Vagina (tissue), 2 donors: ENCODE data around the gene PNLIPRP3. TPM values are rescaled to one million over a fixed set of nuclear protein-coding genes. Genes with fewer than 3 reads are reported as not detected.

Experiments used
- DNase-seq, 2 donors: peaks; one replicate each; pipeline ENCODE4 v3.0.0-alpha.2; 2017; ENCODE audit errors: extremely low spot score in 2 of 2
- H3K27ac ChIP-seq: fragments of 200-600 bp; sonication (generic); one replicate; pipeline ENCODE4 v1.5.1; 2019
- H3K27me3 ChIP-seq: fragments of 200-600 bp; sonication (generic); one replicate; pipeline ENCODE4 v1.5.1; 2019
- H3K36me3 ChIP-seq, 2 donors: fragments of 200-600 bp; sonication (generic); one replicate each; pipeline ENCODE4 v1.5.1; 2017 to 2019
- H3K4me1 ChIP-seq: fragments of 200-600 bp; sonication (generic); one replicate; pipeline ENCODE4 v1.5.1; 2019
- H3K4me3 ChIP-seq, 2 donors: fragments of 200-600 bp; sonication (generic); 1 replicate in 1 of 2; 2 replicates in 1 of 2; pipeline ENCODE4 v1.5.1; 2016 to 2019
- H3K9me3 ChIP-seq: fragments of 200-600 bp; sonication (generic); one replicate; pipeline ENCODE4 v1.5.1; 2019
- CTCF ChIP-seq, 3 experiments: fragments of 450-650 bp in 2 of 3; fragments of 200-600 bp in 1 of 3; sonication (generic) in 1 of 3; IDR thresholded peaks; one replicate each; pipeline ENCODE4 v1.5.1; 2017 to 2019; ENCODE audit warnings: antibody characterized with exemption in 3 of 3, mild to moderate bottlenecking in 2 of 3, moderate library complexity in 2 of 3
- POLR2A ChIP-seq, 2 donors: fragments of 450-650 bp; IDR thresholded peaks; one replicate each; pipeline ENCODE4 v1.6.1; 2017; ENCODE audit warnings: antibody characterized with exemption in 2 of 2, mild to moderate bottlenecking in 2 of 2, moderate library complexity in 2 of 2
- POLR2AphosphoS5 ChIP-seq, 2 donors: sonication (generic); formaldehyde crosslinking; IDR thresholded peaks; one replicate each; pipeline ENCODE4 v1.9.0; 2017; ENCODE audit warnings: antibody characterized with exemption in 2 of 2, mild to moderate bottlenecking in 2 of 2, low read depth in 1 of 2; ENCODE audit not compliant: insufficient read depth in 1 of 2
- intact Hi-C: fragments of 100-400 bp; cut with DNase I; formaldehyde crosslinking; loops from one replicate; pipeline ENCODE4 v1.15.1; 2023
- total RNA-seq: library from RNA; depleted of rRNA; stranded (reverse); fragments of >200 nt; gene quantifications from one replicate; pipeline ENCODE4 v1.2.3, GENCODE V29; 2016

Gene PNLIPRP3
- total RNA-seq, 1 donor from 2014 or later: 2.2 TPM

- intact Hi-C loops: no loop called here
Measured at GRCh38 chr10:116470071-116470470, 42.4 kb downstream of the PNLIPRP3 start.

GRCh38 chr10:116470768-116471415, 43.2 kb downstream of the PNLIPRP3 start:
- Histone ChIP-seq H3K4me1 (no peaks in the 10 kb centered on the region), H3K27me3 (no peaks in the 10 kb centered on the region), H3K4me3 (no peak overlapping the region), H3K27ac (no peak overlapping the region), H3K9me3 (no peaks in the 10 kb centered on the region), H3K36me3 (no peaks in the 10 kb centered on the region)
- no peak for DNase-seq
- intact Hi-C loops: no loop called here
- TF ChIP-seq POLR2AphosphoS5 (IDR thresholded peaks at IDR 0.05; ENCODE audit: insufficient read depth in 1 of 2, low read depth in 1 of 2) (no peak), CTCF (IDR thresholded peaks at IDR 0.05) (no peak), POLR2A (IDR thresholded peaks at IDR 0.05) (no peak)

More at GRCh38 chr10:116470071-116470470, 42.4 kb downstream of the PNLIPRP3 start:
- no peaks in the 10 kb centered on the region for H3K27me3 ChIP-seq
- TF ChIP-seq POLR2AphosphoS5 (IDR thresholded peaks at IDR 0.05; ENCODE audit: insufficient read depth in 1 of 2, low read depth in 1 of 2) (no peak), CTCF (IDR thresholded peaks at IDR 0.05) (no peak), POLR2A (IDR thresholded peaks at IDR 0.05) (no peak)
- no peak for DNase-seq
- no peaks in the 10 kb centered on the region for H3K36me3 ChIP-seq
- H3K9me3 ChIP-seq: no peaks in the 10 kb centered on the region
- no peaks in the 10 kb centered on the region for H3K4me1 ChIP-seq
- H3K27ac ChIP-seq: no peak overlapping the region
- no peak overlapping the region for H3K4me3 ChIP-seq

GRCh38 chr10:116472891-116473290, 45.2 kb downstream of the PNLIPRP3 start:
- no peak overlapping the region for H3K27ac ChIP-seq
- H3K4me1 ChIP-seq: no peaks in the 10 kb centered on the region
- H3K9me3 ChIP-seq: no peaks in the 10 kb centered on the region
- TF ChIP-seq CTCF (IDR thresholded peaks at IDR 0.05) (no peak), POLR2A (IDR thresholded peaks at IDR 0.05) (no peak), POLR2AphosphoS5 (IDR thresholded peaks at IDR 0.05; ENCODE audit: insufficient read depth in 1 of 2, low read depth in 1 of 2) (no peak)
- intact Hi-C loops: no loop called here
- H3K4me3 ChIP-seq: no peak overlapping the region
- H3K27me3 ChIP-seq: no peaks in the 10 kb centered on the region
- no peaks in the 10 kb centered on the region for H3K36me3 ChIP-seq
- no peak for DNase-seq

GRCh38 chr10:116475866-116476265, 48.2 kb downstream of the PNLIPRP3 start:
- intact Hi-C loops: no loop called here
- Histone ChIP-seq H3K4me1 (no peaks in the 10 kb centered on the region), H3K36me3 (no peaks in the 10 kb centered on the region), H3K9me3 (no peaks in the 10 kb centered on the region), H3K4me3 (no peak overlapping the region), H3K27ac (no peak overlapping the region), H3K27me3 (no peaks in the 10 kb centered on the region)
- no peak for TF ChIP-seq CTCF (IDR thresholded peaks at IDR 0.05)
- no peak for TF ChIP-seq POLR2AphosphoS5 (IDR thresholded peaks at IDR 0.05; ENCODE audit: insufficient read depth in 1 of 2, low read depth in 1 of 2)
- no peak for TF ChIP-seq POLR2A (IDR thresholded peaks at IDR 0.05)
- no peak for DNase-seq

GRCh38 chr10:116476461-116476860, 48.8 kb downstream of the PNLIPRP3 start:
- H3K27me3 ChIP-seq: no peaks in the 10 kb centered on the region
- H3K4me3 ChIP-seq: no peak overlapping the region
- intact Hi-C loops: no loop called here
- H3K9me3 ChIP-seq: no peaks in the 10 kb centered on the region
- no peaks in the 10 kb centered on the region for H3K36me3 ChIP-seq
- no peak for TF ChIP-seq POLR2AphosphoS5 (IDR thresholded peaks at IDR 0.05; ENCODE audit: insufficient read depth in 1 of 2, low read depth in 1 of 2)
- TF ChIP-seq POLR2A (IDR thresholded peaks at IDR 0.05): no peak
- TF ChIP-seq CTCF (IDR thresholded peaks at IDR 0.05): no peak
- no peaks in the 10 kb centered on the region for H3K4me1 ChIP-seq
- DNase-seq: no peak
- no peak overlapping the region for H3K27ac ChIP-seq
